CD4-positive, CD25-positive, alpha-beta regulatory T cell (primary cell): ENCODE measurements around the gene GHR. TPM values are rescaled to one million over a fixed set of nuclear protein-coding genes. Genes with fewer than 3 reads are reported as not detected.
"Not testable (repeated sequence)": the region's sequence is repeated elsewhere in the genome, so short reads cannot be mapped to it uniquely, and the experiment has no call there.

Experiments used
- ATAC-seq, 2 donors: fragments of 150-1000 bp; cut with Tn5 transposase; one replicate each; pipeline ENCODE4 v1.10.0; 2021; ENCODE audit warnings: low read depth in 2 of 2, moderate number of reproducible peaks in 2 of 2, moderate library complexity in 1 of 2
- DNase-seq, 3 donors: peaks; one replicate each; pipeline versions ENCODE4 v3.0.0 to v3.0.0-alpha.2; 2012 to 2022; ENCODE audit warnings: mixed read lengths in 1 of 3
- H3K27ac ChIP-seq: one replicate; pipeline ENCODE4 v1.7.0; 2013; ENCODE audit warnings: mild to moderate bottlenecking, low read length; ENCODE audit not compliant: insufficient read depth, poor library complexity, severe bottlenecking
- H3K27me3 ChIP-seq: one replicate; pipeline ENCODE4 v1.7.0; 2013; ENCODE audit warnings: low read length; ENCODE audit not compliant: control insufficient read depth, insufficient read depth
- H3K36me3 ChIP-seq: one replicate; pipeline ENCODE4 v1.7.0; 2013; ENCODE audit warnings: mild to moderate bottlenecking, low read length, moderate library complexity; ENCODE audit not compliant: control insufficient read depth, insufficient read depth
- H3K4me1 ChIP-seq: 2 replicates; pipeline ENCODE4 v1.7.0; 2013; ENCODE audit warnings: mild to moderate bottlenecking, low read length; ENCODE audit not compliant: insufficient read depth, control insufficient read depth, poor library complexity, severe bottlenecking
- H3K4me3 ChIP-seq: one replicate; pipeline ENCODE4 v1.7.0; 2013; ENCODE audit warnings: low read depth, mild to moderate bottlenecking, low read length, moderate library complexity
- H3K9me3 ChIP-seq, 2 experiments: 1 replicate in 1 of 2; 2 replicates in 1 of 2; pipeline ENCODE4 v1.7.0; 2013; ENCODE audit warnings: low read length in 2 of 2, mild to moderate bottlenecking in 1 of 2, moderate library complexity in 1 of 2; ENCODE audit not compliant: control insufficient read depth in 2 of 2
- H3K27ac Mint-ChIP-seq, 3 donors: one replicate each; pipeline ENCODE4 v1.8.0; 2020 to 2022; ENCODE audit warnings: mild to moderate bottlenecking in 3 of 3, mixed read lengths in 3 of 3, moderate library complexity in 2 of 3
- H3K27me3 Mint-ChIP-seq: one replicate; pipeline ENCODE4 v1.8.0; 2022; ENCODE audit warnings: mild to moderate bottlenecking, mixed read lengths
- H3K36me3 Mint-ChIP-seq: one replicate; pipeline ENCODE4 v1.8.0; 2020; ENCODE audit warnings: mixed read lengths
- H3K4me1 Mint-ChIP-seq, 4 donors: one replicate each; pipeline ENCODE4 v1.8.0; 2020 to 2022; ENCODE audit warnings: mixed read lengths in 4 of 4, mild to moderate bottlenecking in 1 of 4
- H3K4me3 Mint-ChIP-seq, 4 donors: one replicate each; pipeline ENCODE4 v1.8.0; 2020 to 2022; ENCODE audit warnings: mild to moderate bottlenecking in 4 of 4, mixed read lengths in 4 of 4, moderate library complexity in 3 of 4
- H3K9me3 Mint-ChIP-seq, 7 donors: one replicate each; pipeline ENCODE4 v1.8.0; 2020 to 2022; ENCODE audit warnings: mixed read lengths in 7 of 7, mild to moderate bottlenecking in 3 of 7, moderate library complexity in 2 of 7
- polyA plus RNA-seq, 4 donors: library from polyadenylated mRNA; unstranded; fragments of 300-500 nt; fragmentation: Illumina TruSeq; gene quantifications; one replicate each; pipeline ENCODE4 v1.2.3, GENCODE V29; 2021
- total RNA-seq: library from RNA; stranded (reverse); gene quantifications from one replicate; pipeline ENCODE4 v1.2.3, GENCODE V29; 2022

The GHR gene
- total and polyA plus RNA-seq, 5 donors from 2014 or later: not detected

DNA sequence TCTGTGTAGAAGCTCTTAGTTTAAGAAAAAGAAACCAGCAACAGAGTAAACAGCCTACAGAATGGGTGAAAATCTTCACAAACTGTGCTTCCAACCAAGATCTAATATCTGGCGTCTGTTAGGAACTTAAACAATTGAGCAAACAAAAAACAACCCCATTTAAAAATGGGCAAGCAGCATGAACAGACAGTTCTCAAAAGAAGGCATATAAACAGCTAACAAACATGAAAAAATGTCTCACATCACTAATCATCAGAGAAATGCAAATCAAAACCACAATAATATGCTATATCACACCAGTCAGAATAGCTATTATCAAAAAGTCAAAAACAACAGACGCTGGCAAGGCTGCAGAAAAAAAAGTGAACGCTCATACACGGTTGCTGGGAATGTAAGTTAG is 249.7 kb downstream of the GHR start:
- H3K27me3 ChIP-seq: no peaks in the 10 kb centered on the region
- H3K4me1 ChIP-seq: no peaks in the 10 kb centered on the region
- no peaks in the 10 kb centered on the region for H3K4me1 Mint-ChIP-seq
- H3K27me3 Mint-ChIP-seq: no peaks in the 10 kb centered on the region
- no peak overlapping the region for H3K4me3 Mint-ChIP-seq
- no peaks in the 10 kb centered on the region for H3K36me3 Mint-ChIP-seq
- no peak overlapping the region for H3K27ac ChIP-seq
- no peaks in the 10 kb centered on the region for H3K9me3 ChIP-seq
- ATAC-seq: no peak
- no peak overlapping the region for H3K27ac Mint-ChIP-seq
- DNase-seq: no peak
- H3K9me3 Mint-ChIP-seq: peaks cover 0 to 2% (median 0%) of the 10 kb centered on the region in 7 donors
- H3K36me3 ChIP-seq: no peaks in the 10 kb centered on the region
- H3K4me3 ChIP-seq: no peak overlapping the region

DNA sequence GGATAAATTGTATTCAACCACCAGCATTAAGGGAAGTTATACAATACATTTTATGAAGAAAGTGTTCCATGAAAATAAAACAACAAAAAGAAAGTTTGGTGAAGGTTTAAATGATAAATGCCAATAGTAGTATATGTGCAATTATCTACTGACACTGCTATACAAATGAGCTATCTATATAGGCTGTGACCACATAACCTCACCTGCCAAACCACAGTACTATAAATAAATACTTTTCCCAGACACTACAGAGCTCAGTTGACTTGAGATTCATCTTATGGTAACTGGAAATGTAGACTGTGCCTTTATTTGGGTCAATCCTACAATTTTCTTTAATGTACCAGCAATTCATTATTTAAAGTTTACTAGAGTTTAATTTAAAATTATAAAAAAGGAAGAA is 252.4 kb downstream of the GHR start:
- Mint-ChIP-seq H3K4me1 (no peaks in the 10 kb centered on the region), H3K4me3 (no peak overlapping the region)

DNA sequence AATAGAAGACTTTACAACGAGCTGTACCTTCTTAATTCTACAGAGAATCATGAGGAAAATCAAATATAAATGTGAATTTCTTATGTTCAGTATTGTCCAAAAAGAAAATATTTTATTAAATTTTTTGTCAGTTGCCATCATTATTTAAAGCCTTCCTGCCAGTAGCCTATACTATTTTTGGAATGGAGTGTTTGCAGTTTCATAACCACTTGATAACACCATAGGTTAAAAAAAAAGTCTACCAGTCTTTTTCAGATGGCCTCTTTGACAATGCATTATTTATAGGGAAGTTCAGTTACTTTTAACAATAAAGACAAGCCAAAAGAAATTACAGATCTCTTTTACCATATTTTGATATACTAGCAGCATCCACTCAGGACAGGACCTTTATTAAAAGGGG is 253.1 kb downstream of the GHR start:
- Histone ChIP-seq H3K36me3 (no peaks in the 10 kb centered on the region), H3K9me3 (no peaks in the 10 kb centered on the region), H3K27me3 (no peaks in the 10 kb centered on the region), H3K27ac (no peak overlapping the region), H3K4me3 (no peak overlapping the region), H3K4me1 (no peaks in the 10 kb centered on the region)
- no peak for DNase-seq
- H3K36me3 Mint-ChIP-seq: no peaks in the 10 kb centered on the region
- H3K4me3 Mint-ChIP-seq: no peak overlapping the region
- no peak for ATAC-seq
- no peaks in the 10 kb centered on the region for H3K4me1 Mint-ChIP-seq
- no peaks in the 10 kb centered on the region for H3K27me3 Mint-ChIP-seq
- peaks cover 0 to 2% (median 0%) of the 10 kb centered on the region in 7 donors for H3K9me3 Mint-ChIP-seq
- H3K27ac Mint-ChIP-seq: no peak overlapping the region

More for the DNA sequence above, 252.4 kb downstream of the GHR start:
- ATAC-seq: no peak
- no peaks in the 10 kb centered on the region for H3K36me3 ChIP-seq
- Mint-ChIP-seq H3K27ac (no peak overlapping the region), H3K27me3 (no peaks in the 10 kb centered on the region), H3K36me3 (no peaks in the 10 kb centered on the region), H3K9me3 (peaks cover 0 to 2% (median 0%) of the 10 kb centered on the region in 7 donors)
- no peaks in the 10 kb centered on the region for H3K27me3 ChIP-seq
- H3K4me1 ChIP-seq: no peaks in the 10 kb centered on the region
- no peaks in the 10 kb centered on the region for H3K9me3 ChIP-seq
- H3K4me3 ChIP-seq: no peak overlapping the region
- H3K27ac ChIP-seq: no peak overlapping the region
- no peak for DNase-seq

DNA sequence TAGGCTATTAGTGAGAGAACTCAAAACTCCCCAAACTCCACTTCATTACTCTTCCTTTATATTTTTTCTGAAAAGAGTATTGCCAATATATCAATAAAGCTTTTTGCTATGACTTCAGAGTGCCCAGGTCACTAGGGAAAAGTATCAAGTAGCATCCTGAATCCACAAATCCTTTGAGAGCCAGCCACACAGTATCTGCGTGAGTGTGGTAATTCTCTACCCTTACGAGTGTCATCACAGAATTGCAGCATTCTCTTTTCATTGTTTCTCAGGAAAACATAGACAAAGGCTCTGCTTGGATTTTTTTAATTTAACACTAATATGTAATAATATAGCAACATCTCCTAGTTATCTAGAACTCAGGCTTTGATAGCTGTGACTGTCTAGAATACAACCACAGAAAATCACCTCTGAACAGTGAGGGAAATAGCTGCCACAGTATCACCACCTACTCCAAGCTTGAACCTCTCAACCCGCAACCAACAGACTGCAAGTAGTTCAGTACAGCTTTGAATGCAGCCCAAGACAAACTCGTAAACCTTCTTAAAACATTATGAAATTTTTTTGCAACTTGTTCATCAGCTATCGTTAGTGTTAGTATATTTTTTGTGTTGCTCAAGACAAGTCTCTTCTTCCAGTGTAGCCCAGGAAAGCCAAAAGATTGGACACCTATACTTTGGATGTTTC is 254.1 kb downstream of the GHR start:
- H3K27ac Mint-ChIP-seq: no peak overlapping the region
- DNase-seq (no peak), ATAC-seq (no peak)
- no peak overlapping the region for H3K4me3 Mint-ChIP-seq
- no peaks in the 10 kb centered on the region for H3K9me3 ChIP-seq
- H3K27me3 Mint-ChIP-seq: no peaks in the 10 kb centered on the region
- no peaks in the 10 kb centered on the region for H3K4me1 Mint-ChIP-seq
- H3K4me3 ChIP-seq: no peak overlapping the region
- no peaks in the 10 kb centered on the region for H3K36me3 Mint-ChIP-seq
- peaks cover 0 to 3% (median 0%) of the 10 kb centered on the region in 7 donors for H3K9me3 Mint-ChIP-seq
- H3K36me3 ChIP-seq: no peaks in the 10 kb centered on the region
- H3K4me1 ChIP-seq: no peaks in the 10 kb centered on the region
- H3K27ac ChIP-seq: no peak overlapping the region
- no peaks in the 10 kb centered on the region for H3K27me3 ChIP-seq

DNA sequence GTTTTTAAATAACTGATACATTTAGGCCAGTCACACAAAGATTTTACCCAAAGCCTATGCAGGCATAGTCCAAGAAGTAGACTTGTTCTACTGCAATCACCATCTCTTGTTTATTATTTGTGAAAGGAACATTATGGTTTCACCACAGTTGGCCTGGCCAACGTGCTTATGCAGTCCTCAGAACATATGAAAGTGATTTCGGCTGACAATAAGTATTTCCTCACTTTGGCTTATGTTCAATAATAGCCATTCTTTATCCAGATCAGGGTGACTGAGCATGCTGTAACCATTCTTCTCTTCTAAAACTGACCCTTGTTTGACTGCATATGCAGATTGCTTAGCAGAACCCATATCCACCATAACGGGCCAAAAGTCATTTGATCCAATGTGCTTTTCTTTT is 256.8 kb downstream of the GHR start:
- Mint-ChIP-seq H3K27ac (no peak overlapping the region), H3K4me1 (no peaks in the 10 kb centered on the region), H3K4me3 (no peak overlapping the region), H3K9me3 (peaks cover 0 to 10% (median 2%) of the 10 kb centered on the region in 7 donors), H3K36me3 (no peaks in the 10 kb centered on the region), H3K27me3 (no peaks in the 10 kb centered on the region)
- H3K9me3 ChIP-seq: no peaks in the 10 kb centered on the region
- H3K27ac ChIP-seq: no peak overlapping the region
- H3K4me1 ChIP-seq: no peaks in the 10 kb centered on the region
- DNase-seq: no peak
- no peak for ATAC-seq
- no peaks in the 10 kb centered on the region for H3K36me3 ChIP-seq
- H3K4me3 ChIP-seq: no peak overlapping the region
- H3K27me3 ChIP-seq: no peaks in the 10 kb centered on the region

DNA sequence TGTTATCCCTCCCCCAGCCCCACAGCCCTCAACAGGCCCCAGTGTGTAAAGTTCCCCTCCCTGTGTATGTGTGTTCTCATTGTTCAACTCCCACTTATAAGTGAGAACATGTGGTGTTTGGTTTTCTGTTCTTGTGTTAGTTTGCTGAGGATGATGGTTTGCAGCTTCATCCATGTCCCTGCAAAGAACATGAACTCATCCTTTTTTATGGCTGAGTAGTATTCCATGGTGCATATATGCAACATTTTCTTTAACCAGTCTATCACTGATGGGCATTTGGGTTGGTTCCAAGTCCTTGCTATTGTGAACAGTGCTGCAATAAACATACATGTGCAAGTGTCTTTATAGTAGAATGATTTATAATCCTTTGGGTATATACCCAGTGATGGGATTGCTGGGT is 261.8 kb downstream of the GHR start:
- H3K4me3 Mint-ChIP-seq, H3K27ac ChIP-seq, H3K9me3 ChIP-seq, H3K4me1 Mint-ChIP-seq, H3K4me3 ChIP-seq, DNase-seq, H3K36me3 Mint-ChIP-seq, H3K27me3 ChIP-seq, H3K27ac Mint-ChIP-seq, ATAC-seq, H3K36me3 ChIP-seq, H3K4me1 ChIP-seq, H3K27me3 Mint-ChIP-seq: not testable (repeated sequence)
- H3K9me3 Mint-ChIP-seq: peaks cover 0 to 18% (median 4%) of the 10 kb centered on the region in 7 donors

DNA sequence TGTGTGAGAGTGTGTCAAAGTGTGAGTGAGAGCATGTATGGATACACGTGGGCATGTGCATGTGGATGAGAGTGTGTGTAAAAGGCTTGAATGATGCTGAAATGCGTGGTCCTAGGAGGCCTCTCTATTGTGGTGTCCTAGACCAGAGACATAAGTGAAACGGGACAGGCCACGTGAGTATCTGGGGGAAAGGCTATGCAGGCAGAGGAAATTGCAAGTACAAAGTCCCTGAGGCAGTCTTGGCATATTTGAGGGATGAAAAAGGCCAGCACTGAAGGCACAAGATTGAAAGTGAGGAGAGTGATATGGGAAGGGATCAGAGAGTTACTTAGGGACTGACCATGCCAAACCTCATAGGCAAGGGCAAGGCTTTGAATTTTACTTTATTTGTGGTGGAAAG is 266.2 kb downstream of the GHR start:
- ATAC-seq: no peak
- H3K27ac Mint-ChIP-seq: no peak overlapping the region
- no peaks in the 10 kb centered on the region for H3K4me1 ChIP-seq

DNA sequence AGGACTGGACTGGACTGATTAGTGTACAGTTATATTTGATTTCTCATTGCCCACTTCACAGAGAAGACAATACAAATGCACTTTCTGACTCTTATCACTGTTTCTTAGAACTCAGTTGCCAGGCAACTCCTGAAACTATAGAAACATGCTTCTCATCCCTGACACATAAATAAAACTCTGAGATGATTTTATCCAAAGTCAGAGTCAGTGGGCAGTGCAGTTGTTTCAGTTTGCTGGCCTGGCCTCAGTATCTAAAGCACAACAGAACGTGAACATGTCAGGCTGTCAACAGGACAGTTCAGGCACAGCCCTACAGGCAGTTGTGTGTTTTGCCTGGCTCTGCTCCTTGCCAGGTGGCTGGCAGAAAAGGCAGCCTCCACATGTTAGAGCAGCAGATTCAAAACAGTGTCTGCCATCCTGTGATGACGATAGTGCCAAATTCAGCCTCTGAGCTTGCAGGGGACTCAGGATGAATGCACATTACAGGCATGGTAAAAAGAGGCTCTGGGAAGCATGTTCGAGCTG is 268.2 kb downstream of the GHR start:
- Histone ChIP-seq H3K27me3 (no peaks in the 10 kb centered on the region), H3K4me1 (no peaks in the 10 kb centered on the region), H3K9me3 (no peaks in the 10 kb centered on the region), H3K4me3 (no peak overlapping the region), H3K36me3 (no peaks in the 10 kb centered on the region), H3K27ac (no peak overlapping the region)
- DNase-seq (no peak), ATAC-seq (no peak)
- Mint-ChIP-seq H3K27me3 (no peaks in the 10 kb centered on the region), H3K4me3 (no peak overlapping the region), H3K36me3 (no peaks in the 10 kb centered on the region), H3K9me3 (peaks cover 0 to 5% (median 0%) of the 10 kb centered on the region in 7 donors), H3K4me1 (no peaks in the 10 kb centered on the region), H3K27ac (no peak overlapping the region)

More for the DNA sequence above, 266.2 kb downstream of the GHR start:
- H3K9me3 Mint-ChIP-seq: peaks cover 0 to 9% (median 0%) of the 10 kb centered on the region in 7 donors
- no peaks in the 10 kb centered on the region for H3K4me1 Mint-ChIP-seq
- Histone ChIP-seq H3K9me3 (no peaks in the 10 kb centered on the region), H3K4me3 (no peak overlapping the region), H3K27me3 (no peaks in the 10 kb centered on the region), H3K36me3 (no peaks in the 10 kb centered on the region), H3K27ac (no peak overlapping the region)
- H3K36me3 Mint-ChIP-seq: no peaks in the 10 kb centered on the region
- no peak overlapping the region for H3K4me3 Mint-ChIP-seq
- no peaks in the 10 kb centered on the region for H3K27me3 Mint-ChIP-seq
- DNase-seq: no peak
